GM21529 (cell line): ENCODE measurements around the gene FN1.

Experiments used
- ATAC-seq: cut with Tn5 transposase; IDR thresholded peaks from one replicate; pipeline ENCODE4 v1.9.1; 2021; ENCODE audit not compliant: unreplicated experiment

FN1 gene

DNA sequence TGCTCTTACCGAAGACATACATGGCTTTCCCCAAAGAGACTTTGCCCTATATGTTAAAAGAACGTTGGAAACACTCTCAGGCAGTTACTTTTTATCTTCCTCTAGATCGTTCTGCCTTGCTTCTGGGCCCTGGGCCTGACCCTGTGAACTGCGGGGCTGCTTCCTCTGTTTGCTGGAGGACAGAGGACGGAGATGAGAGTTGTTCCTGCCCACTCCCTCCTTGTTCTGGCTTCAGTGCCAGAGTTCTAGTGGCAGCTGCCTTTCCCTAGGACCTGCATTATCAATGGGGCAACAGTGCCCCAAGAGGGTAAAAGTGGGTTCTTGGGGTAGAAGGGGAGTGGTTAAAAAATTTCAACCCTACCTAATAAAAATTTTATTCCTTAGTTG, 6.5 kb upstream of the FN1 start:
- ATAC-seq = no peak

DNA sequence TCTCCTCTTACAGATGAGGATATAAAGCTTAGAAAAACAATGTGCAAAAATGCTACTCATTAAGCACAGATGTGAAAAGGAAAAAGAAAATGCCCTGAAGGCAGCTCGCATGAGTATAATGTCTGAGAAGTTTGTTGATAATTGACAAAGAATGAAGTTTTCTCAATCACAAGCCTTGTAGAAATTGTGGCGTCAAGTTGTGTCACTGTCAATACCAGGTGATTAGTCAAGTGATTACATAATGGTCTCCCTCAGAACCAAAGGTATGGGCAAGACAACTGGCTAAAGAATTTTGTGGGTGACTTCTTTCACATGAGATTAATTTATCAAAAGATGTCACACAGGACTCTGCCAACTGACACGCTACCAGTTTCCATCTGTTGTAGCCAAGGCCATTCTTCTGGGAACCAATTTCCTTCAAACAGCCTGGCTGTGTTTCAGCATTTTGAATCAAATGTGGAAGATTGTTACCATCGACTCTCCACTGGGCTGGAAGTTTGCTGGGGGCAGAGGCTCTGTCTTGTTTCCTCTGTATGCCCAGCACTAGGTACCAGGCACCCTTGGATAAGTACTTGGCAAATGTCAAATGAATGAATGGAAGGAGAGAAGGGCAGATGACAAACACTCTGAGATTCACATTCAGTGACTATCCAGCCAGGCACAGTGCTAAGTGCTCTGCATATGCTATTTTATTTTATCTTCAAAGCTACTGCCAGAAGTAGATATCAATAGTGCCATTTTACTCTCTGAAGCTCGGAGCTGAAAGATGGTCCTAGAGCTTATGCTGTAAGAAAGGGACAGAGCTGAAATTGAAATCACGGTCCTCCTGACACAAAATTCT, 5.9 kb upstream of the FN1 start:
- ATAC-seq = no peak

DNA sequence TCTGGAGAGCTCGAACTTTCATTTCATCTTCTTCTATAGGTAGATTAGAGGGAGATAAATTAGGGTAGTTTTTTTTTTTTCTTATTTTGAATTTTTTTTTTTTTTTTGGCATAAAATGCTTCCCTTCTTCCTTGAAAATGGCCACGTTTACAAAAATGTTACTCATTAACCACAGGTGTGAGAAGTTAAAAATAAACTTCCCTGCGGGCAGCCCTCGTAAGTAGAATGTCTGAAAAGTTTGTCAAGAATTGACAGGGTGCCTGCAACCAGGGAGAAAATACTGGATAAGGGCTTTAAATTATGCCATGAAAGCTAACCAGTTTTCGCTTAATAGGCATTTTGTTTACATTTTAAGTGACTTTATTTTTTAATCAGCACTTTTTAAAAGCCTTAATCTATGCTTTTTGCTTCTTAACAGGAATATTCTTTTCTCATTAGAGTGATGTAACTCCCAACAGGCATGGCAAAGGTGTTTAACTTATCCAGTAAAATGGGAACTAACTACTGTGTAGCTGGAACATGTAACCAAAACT, 4.2 kb upstream of the FN1 start:
- ATAC-seq = no peak

DNA sequence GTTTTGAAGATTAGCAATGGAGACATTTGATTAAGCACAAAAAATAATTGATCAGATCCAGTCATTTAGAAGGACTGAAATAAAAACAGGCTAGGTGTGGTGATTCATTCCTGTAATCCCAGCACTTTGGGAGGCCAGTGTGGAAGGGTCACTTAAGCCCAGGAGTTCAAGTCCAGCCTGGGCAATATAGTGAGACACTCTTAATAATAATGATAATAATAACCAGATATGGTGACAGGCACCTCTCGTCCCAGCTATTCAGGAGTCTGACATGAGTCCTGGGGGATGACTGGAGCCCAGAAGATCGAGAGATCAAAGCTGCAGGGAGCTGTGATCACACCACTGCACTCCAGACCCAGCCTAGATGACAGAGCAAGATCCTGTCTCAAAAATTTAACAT, 3.5 kb upstream of the FN1 start:
- ATAC-seq = no peak

DNA sequence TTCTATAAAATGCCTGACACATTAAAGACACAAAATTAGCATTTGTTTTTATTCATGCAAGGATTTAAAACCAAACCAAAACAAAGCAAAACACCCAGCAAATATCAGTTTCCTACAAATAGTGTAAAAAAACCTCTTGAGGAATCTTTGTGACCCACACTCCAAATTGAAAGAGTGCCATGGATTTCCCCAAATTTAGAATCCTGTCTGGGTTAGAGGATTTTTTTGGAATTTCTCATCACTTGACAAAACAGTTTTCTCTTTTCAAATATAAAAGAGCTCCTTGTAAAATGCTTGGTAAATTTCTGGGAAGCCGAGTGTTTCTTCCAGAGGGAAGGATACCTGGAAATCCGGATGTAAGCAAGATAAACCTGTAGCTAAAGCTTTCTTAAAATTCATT, 1.7 kb upstream of the FN1 start:
- ATAC-seq = no peak

DNA sequence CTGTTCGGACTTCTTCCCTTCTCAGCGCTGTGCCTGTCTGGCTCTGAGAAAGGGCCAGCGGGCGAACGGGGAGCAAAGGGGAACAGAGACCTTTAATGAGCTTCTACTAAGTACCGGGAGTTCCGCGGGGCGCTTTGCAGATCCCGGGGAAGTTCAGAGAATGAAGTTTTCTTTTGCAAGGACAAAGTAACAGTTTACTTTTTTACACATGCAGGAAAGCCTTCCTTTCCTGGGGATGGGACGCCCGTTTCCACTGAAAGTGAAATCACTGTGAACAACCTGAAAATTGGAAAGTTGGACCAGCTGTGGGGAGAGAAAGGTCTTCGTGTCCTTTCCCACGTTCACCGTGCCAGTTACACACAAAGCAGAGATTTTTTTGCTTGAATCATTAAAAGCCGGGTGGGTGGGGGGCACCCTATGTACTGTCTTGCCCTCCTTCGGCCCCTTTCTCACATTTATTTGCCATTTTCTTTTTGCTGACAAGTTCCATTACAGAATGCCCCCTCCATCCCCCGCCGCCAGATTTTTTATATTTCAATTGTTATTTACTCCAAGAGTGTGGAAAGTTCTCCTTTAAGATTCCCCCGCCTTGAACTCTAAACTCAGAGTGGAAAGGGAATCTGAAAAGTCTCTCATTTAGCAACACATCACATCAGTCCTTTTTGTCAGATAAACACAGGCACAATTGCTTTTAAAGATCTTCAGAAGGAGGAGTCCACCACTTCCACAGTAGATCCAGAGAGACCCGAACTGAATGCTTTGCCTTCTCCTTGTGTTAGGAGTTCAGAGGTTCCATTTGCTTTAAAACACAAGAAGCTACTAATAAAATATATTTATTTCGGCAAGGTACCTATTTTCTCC, 1.1 kb upstream of the FN1 start:
- ATAC-seq = peak; percentile 33

DNA sequence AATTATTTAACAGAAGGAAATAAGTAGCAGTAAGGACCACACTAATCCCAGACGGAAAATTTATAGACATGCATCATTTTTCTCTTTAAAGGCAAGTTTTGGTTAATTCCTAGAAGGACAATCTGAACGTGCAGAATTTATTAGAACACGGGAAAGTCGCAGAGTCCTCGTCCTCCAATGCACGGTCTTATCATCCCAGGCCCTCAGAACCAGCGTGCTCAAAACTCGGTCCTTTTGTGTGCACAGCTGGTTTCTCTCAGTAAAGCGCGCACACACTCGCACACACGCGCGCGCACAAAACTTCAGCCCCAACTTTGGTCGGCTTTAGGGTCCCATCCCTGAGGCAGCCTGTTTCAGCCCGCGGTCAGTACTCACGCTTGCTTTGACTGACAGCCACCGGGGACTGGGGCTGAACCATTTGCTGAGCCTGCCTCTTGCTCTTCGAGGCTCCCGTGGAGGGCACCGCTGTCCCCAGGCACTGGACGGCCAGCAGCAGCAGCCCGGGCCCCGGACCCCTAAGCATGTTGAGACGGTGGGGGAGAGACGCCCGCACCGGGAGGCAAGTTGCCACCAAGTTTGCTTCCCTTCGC, 493 bp downstream of the FN1 start:
- ATAC-seq = peak; percentile 20

DNA sequence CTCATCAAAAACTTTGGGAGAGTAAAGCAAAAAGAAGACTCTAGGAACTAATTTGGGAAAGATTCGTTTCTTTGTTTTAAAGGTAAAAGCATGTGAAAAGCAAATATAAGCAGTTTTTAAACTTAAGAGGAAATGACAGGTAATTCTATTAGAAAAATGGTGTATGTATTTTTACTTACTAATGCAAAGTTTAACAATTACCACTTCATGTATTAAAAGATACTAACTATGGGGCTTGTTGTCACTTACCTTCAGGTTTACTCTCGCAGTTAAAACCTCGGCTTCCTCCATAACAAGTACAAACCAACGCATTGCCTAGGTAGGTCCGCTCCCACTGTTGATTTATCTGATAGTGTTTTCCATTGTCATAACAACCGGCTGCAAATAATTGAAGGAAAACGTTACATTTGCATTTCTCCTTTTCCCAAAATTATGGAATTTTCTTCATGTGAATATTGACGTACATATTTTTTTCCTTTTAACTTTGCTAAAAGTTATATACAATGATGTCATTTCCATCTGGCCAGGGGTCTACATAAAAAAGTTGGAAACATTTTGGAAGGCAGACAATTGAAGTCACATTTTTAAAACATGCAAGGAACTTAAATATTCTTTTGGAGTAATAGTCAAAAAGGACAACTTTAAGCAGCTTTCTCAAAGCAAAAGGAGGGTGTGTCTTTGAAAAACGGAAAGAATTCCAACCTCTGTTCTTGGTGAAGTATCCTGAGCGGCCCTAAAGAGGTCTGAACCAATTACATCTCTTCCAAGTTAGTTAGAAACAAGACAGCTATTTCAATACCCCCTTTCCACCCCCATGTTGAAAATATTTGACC, 1.2 kb downstream of the FN1 start:
- no peak for ATAC-seq

DNA sequence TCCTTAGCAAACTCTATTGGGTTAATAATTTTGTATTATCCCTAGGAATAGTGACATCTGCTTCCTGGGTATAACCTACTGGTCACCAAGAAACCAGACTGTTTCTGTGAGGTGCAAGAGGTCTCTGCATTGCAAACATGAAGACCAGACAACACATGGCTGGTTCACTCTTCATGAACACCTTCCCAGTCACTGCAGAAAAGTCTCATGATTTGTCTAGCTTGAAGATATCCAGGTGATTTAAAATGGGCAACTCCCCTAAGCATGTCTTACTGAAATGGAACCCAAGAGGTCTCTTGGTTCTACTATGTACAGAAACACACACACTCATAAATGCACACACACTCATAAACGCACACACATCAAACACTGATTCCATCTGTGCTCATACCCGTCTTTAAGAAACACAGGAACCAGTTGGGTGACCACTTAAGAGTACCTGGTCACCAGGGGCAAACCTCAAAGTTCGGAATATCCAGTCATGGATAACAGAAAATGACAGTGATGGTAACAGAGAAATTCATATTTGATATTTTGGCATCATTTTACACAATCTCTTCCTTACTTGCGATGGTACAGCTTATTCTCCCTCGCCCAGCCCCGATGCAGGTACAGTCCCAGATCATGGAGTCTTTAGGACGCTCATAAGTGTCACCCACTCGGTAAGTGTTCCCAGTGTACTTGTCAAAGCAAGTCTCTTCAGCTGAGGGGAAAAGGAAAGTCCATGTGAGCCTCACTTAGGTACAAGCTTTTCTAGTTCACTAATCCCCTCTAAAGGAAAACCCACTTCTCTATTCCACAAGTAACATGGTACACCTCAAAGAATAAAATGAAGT, 2.9 kb downstream of the FN1 start:
- no peak for ATAC-seq

DNA sequence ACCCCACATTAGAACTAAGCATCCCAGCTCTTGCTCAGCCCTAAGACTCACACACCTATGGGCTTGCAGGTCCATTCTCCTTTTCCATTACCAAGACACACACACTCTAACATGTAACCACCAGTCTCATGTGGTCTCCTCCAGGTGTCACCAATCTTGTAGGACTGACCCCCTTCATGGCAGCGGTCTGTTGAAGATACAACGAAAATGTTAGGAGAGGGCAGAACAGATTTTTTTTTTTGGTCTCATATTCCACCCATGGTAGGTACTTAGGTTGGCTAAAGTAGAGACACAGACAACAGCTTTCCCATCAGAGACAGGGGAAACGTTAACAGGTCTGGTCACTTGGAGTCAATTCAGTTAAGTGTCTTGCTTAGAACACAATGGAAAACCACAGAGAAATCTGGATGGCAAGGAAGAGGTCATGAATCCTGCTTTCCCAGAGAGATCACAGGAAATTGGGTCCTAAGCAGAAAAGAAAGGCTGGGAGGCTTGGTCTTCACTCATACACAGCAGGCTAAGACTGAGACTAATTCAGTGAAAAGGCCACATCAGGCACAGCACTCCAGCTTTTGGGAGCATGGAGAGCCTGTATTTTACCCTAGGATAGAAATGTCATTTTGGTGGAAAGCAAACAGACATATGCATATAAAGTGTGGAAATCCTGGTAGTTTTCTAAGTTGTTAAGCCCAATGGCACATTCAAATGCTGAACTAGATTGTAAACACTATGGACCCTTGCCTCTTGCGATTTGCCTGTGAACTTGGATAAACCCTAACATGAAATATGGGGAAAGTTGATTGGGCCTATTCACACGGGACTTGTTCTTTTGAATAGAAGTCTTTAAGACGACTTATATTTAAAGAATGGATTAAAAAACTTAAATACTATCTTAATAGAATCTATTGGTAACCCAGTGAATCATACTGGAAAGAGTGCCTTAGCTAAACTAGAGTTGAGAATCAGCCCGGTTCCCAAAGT, 3.8 kb downstream of the FN1 start:
- no peak for ATAC-seq

DNA sequence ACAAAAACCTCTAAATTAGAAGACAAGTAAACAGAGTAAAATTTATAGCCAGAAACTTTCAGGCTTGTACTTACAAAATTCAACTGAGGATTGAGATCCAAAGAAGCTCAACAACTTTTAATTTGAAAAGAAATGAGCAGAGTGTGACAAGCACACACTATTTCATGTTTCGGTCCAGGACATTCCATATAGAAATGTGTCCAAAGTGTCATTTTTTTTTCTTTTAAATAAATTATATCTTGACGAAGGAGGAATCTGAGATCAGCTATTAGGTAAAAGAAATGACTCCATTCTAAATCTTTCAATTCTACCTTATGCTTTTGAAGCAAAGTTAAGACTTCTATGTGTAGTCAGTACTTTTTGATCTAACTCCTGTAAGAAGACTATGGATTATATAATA, 4.6 kb downstream of the FN1 start:
- ATAC-seq = no peak

DNA sequence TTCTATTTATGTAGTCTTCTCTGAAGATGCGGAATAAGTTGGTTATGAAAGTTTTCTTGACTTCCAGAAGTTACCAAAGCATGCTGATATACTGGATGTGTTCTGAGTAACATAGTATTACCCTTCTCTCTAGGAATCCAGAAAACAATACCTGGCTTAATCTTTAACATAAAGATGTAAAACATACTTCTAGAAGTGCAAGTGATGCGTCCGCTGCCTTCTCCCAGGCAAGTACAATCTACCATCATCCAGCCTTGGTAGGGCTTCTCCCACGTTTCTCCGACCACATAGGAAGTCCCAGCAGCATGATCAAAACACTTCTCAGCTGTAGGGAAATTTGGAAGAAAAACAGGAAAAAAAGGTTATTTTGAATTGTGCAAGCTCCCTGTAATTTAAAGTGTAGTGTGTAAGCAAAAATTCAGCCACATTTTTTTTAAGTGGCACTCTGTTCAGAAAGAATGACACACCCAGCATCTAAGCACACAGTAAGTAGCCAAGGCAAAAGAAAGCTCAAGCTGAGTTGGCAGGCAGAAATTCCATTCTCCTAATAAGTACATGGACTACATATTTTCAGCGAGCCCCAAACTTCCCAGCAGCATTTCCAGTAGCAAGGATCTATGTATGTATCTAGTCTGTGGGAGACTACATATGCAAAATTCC, 5.2 kb downstream of the FN1 start:
- no peak for ATAC-seq

DNA sequence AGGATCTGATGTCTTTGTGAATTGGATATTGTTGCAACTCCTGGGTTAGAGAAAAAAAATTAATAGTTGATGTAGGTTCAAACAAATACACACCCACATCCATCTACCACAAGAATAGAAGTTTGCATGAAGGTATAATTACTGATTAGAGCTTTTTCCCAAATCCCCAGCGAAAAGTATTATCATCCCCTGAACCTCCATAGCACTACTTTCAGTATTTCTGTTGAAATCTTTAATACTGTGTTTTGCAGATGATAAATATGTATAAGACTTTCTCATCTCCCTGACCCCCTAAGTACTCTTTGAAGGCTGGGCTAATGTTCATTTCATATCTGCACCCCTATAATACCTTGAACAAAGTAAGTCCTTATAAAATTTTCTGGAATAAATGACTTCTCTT, 6.4 kb downstream of the FN1 start:
- no peak for ATAC-seq

DNA sequence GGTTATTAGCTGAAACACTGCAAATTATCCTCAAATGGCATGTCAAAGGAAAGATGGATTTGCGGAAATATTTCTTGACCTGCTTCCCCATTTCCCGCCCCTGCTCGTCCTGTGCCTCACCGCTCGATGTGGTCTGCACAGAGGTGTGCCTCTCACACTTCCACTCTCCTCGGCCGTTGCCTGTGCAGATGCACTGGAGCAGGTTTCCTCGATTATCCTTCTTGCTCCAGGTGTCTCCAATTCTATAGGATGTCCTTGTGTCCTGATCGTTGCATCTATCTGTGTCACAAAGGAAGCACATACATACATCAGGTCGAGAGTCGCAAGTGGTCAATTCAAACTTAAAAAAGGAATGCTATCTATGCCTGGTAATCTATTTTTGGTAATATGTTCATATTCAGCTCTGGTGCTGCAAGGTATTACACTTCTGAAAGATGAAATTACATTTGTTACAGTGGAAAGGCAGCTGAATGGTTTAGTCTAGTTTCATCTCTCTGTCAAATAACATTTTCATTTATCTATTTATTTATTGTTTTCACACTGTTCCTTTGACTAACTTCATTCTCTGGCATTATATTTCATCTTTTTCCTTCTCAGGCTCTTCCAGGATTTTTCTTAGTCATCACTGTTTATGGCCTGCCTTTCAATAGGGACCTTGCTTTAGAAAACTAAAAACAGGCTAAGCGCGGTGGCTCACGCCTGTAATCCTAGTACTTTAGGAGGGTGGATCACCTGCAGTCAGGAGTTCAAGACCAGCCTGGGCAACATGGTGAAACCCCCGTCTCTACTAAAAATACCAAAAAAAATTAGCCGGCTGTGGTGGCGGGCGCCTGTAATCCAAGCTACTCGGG, 7.6 kb downstream of the FN1 start:
- no peak for ATAC-seq

DNA sequence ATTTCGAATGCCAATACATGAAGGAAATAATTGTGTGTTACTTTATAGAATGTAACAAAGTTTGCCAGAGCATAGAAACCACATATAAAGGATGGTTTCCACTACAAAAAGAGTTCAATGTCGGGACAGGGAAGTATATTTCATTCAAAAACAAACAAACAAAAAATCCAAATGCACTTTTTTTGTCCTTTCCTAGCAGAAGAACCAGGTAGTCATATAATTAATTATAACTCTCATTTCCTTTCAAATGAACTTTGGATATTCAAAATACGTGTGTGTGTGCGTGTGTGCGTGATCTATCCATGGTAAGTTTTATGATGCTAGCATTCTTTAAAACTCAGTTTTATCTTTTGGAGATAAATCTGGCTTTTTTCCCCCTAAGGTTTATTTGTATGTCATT, 8.3 kb downstream of the FN1 start:
- no peak for ATAC-seq

DNA sequence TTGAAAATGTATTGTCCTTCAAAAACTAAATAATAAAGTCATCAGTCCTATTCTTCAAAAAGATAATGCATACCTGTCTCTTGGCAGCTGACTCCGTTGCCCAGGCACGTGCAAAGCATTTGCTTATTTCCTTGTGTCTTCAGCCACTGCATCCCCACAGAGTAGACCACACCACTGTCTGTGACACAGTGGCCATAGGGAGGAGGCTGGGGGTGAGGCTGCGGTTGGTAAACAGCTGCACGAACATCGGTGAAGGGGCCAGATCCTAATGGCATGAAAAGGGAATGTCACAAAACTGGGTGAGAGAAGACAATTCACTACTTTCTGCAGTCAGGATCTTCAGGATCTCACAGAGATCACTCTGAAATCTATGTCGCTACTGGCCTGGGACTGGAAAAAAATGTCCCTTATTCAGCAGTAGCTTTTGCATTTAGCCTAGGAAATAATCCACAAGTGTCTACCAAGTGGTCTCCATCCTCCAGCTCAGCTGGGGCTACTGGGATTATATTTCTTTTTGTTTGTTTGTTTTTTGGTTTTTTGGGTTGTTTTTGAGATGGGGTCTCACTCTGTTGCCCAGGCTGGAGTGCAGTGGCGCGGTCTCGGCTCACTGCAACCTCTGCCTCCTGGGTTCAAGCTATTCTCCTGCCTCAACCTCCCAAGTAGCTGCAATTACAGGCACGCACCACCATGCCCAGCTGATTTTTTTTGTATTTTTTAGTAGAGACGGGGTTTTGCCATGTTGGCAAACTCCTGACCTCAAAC, 10.7 kb downstream of the FN1 start:
- ATAC-seq = no peak
